Activated CD4-positive, CD25-positive, alpha-beta regulatory T cell treated with anti-CD3 and anti-CD28 coated beads, Interleukin-2, amount 50 U/mL, for 16 hours (primary cell): ENCODE data around the gene SCUBE1.

Source experiments
- DNase-seq: peaks from one replicate; pipeline ENCODE4 v3.0.0-alpha.2; 2020; ENCODE audit warnings: low read depth, low spot score

SCUBE1 gene

GRCh38 chr22:43279867-43280522 lies 63.2 kb downstream of the SCUBE1 start:
- no peak for DNase-seq

DNA sequence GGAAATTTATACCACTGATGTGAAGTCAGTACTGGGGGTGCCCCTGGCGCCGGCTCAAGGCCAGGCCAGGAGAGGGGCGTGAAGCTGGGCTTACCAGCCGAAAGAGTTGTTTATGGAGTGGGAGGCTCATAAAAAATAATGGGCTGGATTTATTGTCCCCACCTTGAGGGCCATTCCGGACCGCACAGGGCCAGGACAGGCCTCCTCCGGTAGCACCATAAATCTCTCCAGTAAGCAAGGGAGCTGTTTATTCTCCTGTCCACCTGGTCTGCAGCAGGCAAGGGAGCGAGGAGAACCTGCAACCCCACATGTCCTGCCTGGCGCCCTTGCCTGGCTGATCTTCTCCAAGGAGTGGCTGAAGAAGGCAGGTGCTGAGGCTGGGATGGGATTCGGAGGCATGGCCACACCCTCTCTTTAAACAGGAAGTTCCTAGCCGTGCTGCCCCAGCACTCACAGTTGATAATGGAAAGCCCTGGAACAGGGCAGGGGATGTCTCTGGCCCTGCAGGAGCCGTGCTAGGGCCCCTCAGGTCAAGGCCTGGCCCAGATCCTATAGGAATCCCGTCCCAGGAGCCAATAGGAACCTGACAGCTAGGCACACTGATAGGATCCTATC lies 65.1 kb downstream of the SCUBE1 start:
- no peak for DNase-seq

DNA sequence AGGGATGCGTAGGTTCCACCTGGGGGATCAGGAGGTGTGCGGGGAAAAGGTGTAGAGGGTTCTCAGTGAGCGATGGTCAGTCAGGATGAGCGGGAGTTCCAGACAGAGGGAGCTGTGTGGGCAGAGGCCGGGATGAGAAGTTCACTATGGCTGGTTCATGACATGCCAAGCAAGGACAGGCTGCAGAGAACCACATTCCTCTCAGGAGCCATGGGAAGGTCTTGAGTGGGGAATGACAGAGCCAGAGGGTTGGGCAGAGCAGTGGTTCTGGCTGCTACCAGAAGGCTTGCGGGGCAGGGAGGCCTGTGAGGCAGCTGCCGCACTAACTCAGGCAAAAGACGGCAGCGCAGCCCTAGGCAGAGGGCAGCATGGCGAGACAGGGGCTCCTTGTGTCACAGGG lies 66.1 kb downstream of the SCUBE1 start:
- no peak for DNase-seq

DNA sequence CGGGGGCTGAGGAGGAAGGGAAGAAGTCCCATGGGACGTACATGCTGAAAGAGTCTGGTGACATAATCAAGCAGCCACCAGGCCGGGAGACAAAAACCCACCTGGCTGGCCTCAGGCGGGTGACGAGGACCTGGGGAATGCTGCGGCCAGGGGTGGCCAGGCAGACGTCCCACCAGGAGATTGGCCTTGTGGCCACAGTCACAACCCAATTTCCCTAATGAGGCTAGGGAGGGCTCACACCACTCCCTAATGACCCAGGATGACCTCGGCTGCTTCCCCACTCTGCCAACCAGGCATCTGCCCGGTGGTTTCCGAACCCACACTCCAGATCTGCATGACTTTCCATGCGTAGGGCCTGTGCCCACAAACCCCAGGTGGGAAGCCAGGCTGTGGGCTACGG lies 66.9 kb downstream of the SCUBE1 start:
- DNase-seq, result no peak

DNA sequence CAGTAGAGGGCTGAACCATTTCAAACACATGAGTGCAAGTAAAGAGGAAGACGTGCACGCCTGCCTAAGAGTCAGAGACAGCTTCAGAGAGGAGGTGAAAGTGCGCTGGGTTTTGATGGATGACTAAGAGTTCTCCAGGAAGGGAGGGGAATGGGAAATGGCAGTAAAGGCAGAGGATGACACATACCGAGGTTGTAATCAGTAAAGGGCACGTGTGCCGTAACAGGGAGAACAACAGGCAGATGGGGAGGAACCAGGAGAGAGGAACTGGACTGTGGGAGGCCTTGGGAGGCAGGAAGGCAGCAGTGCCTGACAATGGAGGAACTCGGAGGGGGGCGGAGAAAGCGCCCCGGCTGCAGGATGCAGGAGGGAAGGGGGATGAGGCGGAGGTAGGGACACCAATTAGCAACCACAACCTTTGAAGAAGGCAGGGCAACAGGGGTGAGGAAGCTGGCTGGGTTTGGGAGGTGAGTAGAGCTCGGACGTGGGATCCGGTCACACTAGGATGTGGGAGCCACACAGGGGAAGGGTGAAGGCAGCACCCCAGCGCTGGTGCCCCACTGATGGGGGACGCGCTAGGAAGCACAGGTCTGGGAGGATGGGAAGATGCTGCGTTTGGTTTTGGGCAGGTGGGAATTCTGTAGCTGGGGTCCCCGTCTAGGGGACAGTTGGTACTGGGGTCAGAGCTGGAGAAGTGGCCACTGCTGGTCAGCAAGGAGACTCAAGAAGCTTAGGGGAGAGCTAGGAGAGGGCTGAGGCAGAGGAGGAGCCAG lies 67.4 kb downstream of the SCUBE1 start:
- no peak for DNase-seq

DNA sequence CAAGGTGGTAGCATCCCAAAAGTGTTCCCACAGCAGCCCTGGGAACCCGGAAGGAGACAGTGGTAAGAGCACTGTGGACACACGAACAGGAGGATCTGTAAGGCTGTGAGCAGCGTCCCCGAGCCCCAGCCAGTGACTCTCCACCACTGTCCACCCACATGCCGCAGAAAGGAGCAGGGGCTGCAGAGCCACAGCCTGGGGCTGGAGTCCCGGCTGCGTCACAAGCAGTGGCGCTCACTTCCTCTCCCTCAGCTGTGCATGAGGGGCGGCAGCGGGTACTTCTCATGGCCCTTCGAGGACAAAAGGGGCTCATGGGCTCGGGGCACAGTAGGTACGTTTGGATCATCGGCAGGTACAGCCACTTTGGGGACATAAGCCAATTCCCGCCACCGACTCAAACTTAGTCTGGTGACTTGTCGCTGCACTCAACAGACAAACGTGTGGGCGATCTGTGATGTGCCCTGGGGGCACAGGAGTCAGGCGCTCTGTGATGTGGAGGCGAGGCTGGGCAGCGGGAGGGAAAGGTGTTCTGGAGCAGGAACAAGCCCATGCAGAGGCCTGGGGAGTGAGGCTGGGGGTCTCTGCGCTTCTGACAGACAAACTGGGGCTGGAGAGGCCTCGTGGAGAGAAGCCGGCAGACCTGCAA lies 68.5 kb downstream of the SCUBE1 start:
- DNase-seq, result no peak

DNA sequence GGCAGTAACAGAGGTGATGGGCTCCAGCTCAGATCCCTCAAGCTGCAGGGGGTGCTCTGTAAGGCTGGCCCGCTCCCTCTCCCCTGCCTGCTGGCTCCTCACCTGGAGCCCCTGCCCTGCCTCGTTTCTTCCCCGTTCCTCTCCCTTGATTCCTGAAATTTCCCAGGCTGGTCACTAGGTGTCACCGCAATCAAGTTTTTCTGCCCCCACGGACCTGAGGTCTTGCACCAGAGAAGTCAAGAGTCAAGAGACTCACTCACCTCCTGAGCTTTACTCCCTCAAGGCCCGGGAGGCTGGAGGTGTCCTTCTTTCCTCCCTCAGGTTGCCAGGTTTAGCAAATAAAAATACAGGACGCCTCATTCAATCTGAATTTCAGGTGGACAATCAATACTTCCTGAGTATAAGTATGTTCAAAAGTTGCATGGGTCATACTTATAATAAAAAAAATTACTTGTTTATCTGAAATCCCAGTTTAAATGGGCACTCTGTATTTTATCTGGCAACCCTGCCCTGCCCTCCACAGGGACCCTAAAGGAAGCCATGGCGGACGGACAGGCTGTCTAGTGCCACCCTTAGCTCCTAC lies 69.2 kb downstream of the SCUBE1 start:
- no peak for DNase-seq

- no peak for DNase-seq
Observed at GRCh38 chr22:43272869-43273318, 70.3 kb downstream of the SCUBE1 start.

DNA sequence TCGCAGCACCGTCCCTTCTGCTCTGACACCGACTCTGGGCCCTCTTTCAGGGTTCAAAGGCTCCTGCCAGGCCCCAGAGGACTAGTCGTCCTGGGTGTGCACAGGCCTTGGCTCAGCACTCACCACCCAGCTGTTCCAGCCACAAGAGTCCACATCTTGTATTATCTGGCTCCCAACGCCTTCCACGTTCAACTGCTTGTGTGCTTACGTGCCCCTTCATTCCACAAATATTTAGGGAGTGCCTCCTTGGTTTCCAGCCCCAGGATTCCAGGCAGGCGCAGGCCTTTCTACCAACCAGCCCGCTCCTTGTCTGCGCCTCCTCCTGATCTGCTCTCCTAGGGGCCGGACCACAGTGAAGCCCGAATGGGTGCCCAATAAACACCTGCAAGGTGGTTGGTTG lies 70.9 kb downstream of the SCUBE1 start:
- no peak for DNase-seq

DNA sequence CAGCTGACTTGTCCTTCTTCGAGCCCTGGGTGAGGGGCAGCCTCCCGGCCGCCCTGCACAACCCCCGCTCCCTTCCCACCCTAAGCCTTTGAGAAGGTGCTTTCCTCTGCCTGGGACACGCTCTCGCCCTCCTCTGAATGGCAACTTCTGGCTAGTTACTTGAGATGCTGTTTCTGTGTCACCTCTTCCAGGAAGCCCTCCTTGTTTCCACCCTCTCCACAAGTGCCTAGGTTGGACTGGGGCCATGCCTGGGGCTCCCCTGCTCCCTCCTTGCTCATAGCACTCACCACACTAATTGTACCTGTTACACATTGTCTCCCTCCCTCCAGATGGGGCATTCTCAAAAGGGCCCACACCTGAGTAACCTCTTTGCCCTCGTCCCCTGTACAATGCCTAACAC lies 72.2 kb downstream of the SCUBE1 start:
- no peak for DNase-seq

DNA sequence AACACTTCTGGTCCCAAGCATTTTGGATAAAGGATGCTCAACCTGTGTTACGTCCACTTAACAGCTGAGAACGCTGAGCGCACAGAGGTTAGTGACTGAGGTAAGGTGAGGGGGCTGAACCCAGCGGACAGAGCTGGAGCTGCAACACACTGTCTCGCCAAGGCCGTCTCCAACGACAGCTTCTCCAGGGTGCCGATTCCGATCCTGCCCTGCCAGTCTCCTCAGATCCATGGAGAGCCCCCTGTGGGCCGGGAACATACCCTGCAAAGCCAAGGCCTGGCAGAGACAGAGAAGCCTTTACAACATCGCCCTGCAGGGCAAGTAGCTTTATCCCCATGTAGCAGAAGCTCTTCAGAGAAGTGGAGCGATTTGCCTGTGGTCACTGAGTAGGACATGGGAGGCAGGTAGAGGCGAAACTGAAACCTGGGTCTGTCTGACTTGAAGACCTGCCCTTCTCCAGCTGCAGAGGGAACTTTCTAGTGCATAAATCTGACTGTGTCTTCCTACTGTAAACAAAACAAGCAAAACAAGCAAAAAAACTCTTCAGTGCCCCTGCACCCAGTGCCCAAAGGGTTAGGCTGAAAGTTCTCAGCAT lies 72.8 kb downstream of the SCUBE1 start:
- DNase-seq, result no peak

- DNase-seq, result no peak
Observed at GRCh38 chr22:43269646-43270045, 73.5 kb downstream of the SCUBE1 start.

DNA sequence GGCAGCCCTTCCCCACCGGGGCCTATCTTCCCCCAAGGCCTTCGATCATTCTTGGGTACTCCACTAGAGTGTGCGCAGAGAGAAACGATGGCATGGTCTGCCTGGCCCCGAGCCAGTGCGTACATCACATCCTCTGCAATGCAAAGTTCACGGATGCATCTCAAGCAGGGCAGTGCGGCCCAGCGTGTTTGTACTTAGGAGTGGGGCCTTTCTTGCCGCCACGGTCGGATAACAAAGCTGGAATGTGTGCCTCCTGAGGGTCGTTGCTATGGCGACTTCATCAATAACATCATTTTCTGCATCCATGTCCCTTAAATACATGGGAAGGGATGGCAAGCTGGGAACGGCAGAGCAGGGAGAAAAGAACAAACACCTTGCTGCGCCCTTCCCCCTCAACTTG lies 73.9 kb downstream of the SCUBE1 start:
- no peak for DNase-seq

- no peak for DNase-seq
Observed at GRCh38 chr22:43267981-43268660, 75.1 kb downstream of the SCUBE1 start.

DNA sequence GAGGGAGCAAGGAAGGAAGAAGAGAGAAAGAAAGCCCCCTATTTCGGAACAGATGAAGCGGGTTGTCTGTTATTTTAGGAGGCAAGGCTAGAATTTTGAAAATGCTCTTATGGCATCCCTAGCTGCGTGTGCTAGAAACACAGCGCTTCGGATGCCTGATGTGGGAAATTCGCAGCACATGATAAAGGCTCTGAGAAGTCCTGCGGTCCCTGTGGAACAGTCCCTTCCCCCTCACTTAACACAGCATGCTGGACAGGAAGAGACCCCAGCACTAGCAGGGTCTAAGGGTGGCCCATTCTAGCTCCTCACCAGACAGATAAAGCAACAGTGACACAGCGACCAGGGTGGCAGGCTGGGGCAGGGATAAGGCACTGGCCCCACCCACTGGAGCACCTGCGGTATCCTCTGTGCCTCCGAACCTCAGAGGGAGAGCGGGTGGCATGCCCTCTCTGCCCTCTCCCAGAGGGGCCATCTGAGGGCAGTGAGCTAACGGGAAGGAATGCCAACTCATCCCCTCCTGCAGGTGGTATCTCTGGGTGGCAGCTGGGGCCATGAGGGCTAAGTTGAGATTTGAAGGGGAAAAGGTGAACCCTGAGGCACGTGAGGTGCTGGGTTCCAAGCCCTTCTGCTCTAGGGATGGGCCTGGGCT lies 75.7 kb downstream of the SCUBE1 start:
- DNase-seq, result no peak

DNA sequence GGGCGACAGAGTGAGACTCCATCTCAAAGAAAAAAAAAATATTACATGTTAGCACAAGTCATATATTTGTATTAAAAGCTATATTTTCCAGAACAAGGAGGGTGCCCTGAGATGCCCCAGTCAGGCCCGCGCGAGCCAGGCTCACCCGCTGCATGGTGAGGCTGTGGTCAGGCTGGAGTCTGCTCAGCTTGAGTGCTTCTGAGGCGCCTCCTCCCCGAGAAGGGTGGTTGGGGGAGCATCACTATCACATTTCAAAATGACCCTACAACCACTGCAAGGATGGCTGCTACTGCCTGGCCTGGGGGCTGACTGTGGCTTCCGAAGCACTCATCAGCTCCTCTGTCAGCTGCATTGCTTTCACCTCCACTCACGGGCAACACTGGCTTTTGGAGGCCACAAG lies 77.1 kb downstream of the SCUBE1 start:
- no peak for DNase-seq

DNA sequence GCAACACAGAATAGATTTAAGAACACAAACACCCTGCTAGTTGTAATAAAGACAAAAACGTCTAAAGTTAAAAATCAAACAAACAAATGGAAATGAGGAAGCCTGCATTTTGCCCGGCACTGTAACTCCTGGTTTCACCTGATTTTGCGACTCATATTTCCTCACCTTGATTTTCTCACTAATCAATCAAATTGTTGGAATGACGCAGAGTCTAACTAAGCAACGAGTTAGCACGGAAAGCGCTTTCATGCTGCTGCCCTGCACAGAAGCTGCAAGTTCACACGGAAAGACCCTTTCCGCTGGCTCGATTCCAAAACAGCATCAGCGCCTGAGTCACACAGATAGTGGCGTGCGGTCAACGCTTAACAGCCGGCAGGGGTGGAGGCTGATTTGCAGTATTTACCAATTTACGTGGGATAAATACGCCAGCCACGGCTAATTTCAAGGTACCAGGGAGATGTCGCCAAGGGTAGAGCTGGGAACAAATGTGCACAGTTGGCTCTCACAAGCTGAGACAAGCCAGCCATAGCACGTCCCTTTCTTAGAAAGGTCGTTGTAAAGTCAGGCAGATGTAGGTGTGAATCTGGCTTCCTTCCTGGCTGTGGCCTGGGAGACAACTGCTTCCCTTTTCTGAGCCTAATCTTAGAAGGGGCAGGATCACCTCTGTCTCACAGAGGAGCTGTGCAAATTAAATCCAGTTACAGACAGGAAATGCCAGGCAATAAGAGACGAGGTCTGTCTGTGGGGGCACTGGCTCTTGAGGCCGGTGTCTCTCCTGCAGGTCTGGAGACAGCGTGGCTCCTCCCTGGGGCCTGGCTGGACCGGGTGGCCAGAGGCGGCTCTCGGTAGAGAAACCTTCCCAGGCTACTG lies 79.3 kb downstream of the SCUBE1 start:
- DNase-seq, result peak; percentile 60

GRCh38 chr22:43262990-43263644 lies 80.1 kb downstream of the SCUBE1 start:
- no peak for DNase-seq
